Measurements from ENCODE around the gene CLRN1.

CLRN1 gene

GRCh38 chr3:150928234-150928633, 44.3 kb downstream of the CLRN1 start:
- no peak for DNase-seq
- H3K36me3 Mint-ChIP-seq (ENCODE audit: low read depth) = no peaks in the 10 kb centered on the region
- H3K9me3 Mint-ChIP-seq = no peaks in the 10 kb centered on the region
- H3K4me3 Mint-ChIP-seq = no peak overlapping the region
- H3K27me3 Mint-ChIP-seq (ENCODE audit: low read depth, poor library complexity) = peaks cover 20% of the 10 kb centered on the region
- H3K4me1 Mint-ChIP-seq = peaks cover 36% of the 10 kb centered on the region
- H3K27ac Mint-ChIP-seq = no peak overlapping the region
- TF ChIP-seq CTCF (IDR thresholded peaks at IDR 0.05) = no peak

- no peaks in the 10 kb centered on the region for H3K9me3 Mint-ChIP-seq
- no peak for TF ChIP-seq CTCF (IDR thresholded peaks at IDR 0.05)
- peaks cover 24% of the 10 kb centered on the region for H3K27me3 Mint-ChIP-seq (ENCODE audit: low read depth, poor library complexity)
- H3K36me3 Mint-ChIP-seq (ENCODE audit: low read depth) = no peaks in the 10 kb centered on the region
- H3K4me1 Mint-ChIP-seq = peaks cover 45% of the 10 kb centered on the region
- H3K4me3 Mint-ChIP-seq = no peak overlapping the region
- H3K27ac Mint-ChIP-seq = no peak overlapping the region
- DNase-seq = no peak
These were observed 46.2 kb downstream of the CLRN1 start for GRCh38 chr3:150926328-150926727.

- H3K4me3 Mint-ChIP-seq = peak overlapping the region; percentile 59
- peaks cover 21% of the 10 kb centered on the region for H3K27me3 Mint-ChIP-seq (ENCODE audit: low read depth, poor library complexity)
- H3K27ac Mint-ChIP-seq = no peak overlapping the region
- peak; percentile 79 for DNase-seq
- TF ChIP-seq CTCF (IDR thresholded peaks at IDR 0.05) = peak; percentile 72
- H3K4me1 Mint-ChIP-seq = peaks cover 45% of the 10 kb centered on the region
- H3K36me3 Mint-ChIP-seq (ENCODE audit: low read depth) = no peaks in the 10 kb centered on the region
- H3K9me3 Mint-ChIP-seq = no peaks in the 10 kb centered on the region
These were observed 46.8 kb downstream of the CLRN1 start for GRCh38 chr3:150925751-150926201.

- peaks cover 20% of the 10 kb centered on the region for H3K27me3 Mint-ChIP-seq (ENCODE audit: low read depth, poor library complexity)
- DNase-seq = peak; percentile 36
These were observed 49.9 kb downstream of the CLRN1 start for GRCh38 chr3:150922611-150923010.

GRCh38 chr3:150921209-150921608, 51.3 kb downstream of the CLRN1 start:
- Mint-ChIP-seq H3K4me1 (peaks cover 59% of the 10 kb centered on the region), H3K36me3 (ENCODE audit: low read depth) (no peaks in the 10 kb centered on the region), H3K27me3 (ENCODE audit: low read depth, poor library complexity) (peaks cover 17% of the 10 kb centered on the region), H3K9me3 (no peaks in the 10 kb centered on the region), H3K27ac (no peak overlapping the region), H3K4me3 (no peak overlapping the region)
- DNase-seq = no peak
- no peak for TF ChIP-seq CTCF (IDR thresholded peaks at IDR 0.05)

More at GRCh38 chr3:150922611-150923010, 49.9 kb downstream of the CLRN1 start:
- Mint-ChIP-seq H3K4me3 (no peak overlapping the region), H3K27ac (no peak overlapping the region), H3K36me3 (ENCODE audit: low read depth) (no peaks in the 10 kb centered on the region), H3K4me1 (peaks cover 62% of the 10 kb centered on the region), H3K9me3 (no peaks in the 10 kb centered on the region)
- TF ChIP-seq CTCF (IDR thresholded peaks at IDR 0.05) = no peak

- no peak overlapping the region for H3K4me3 Mint-ChIP-seq
- no peak for TF ChIP-seq CTCF (IDR thresholded peaks at IDR 0.05)
These were observed 52.3 kb downstream of the CLRN1 start for GRCh38 chr3:150920236-150920635.

More at GRCh38 chr3:150920236-150920635, 52.3 kb downstream of the CLRN1 start:
- DNase-seq = no peak
- peaks cover 11% of the 10 kb centered on the region for H3K27me3 Mint-ChIP-seq (ENCODE audit: low read depth, poor library complexity)
- H3K27ac Mint-ChIP-seq = no peak overlapping the region
- no peaks in the 10 kb centered on the region for H3K36me3 Mint-ChIP-seq (ENCODE audit: low read depth)
- H3K4me1 Mint-ChIP-seq = peaks cover 50% of the 10 kb centered on the region
- H3K9me3 Mint-ChIP-seq = no peaks in the 10 kb centered on the region
